ENCODE measurements around the gene CAMTA1.

- TF ChIP-seq ZNF384 (IDR thresholded peaks at IDR 0.05) (no peak), PKNOX1 (IDR thresholded peaks at IDR 0.05) (no peak), ELF4 (IDR thresholded peaks at IDR 0.05) (no peak), FOXA1 (IDR thresholded peaks at IDR 0.05) (no peak), SUZ12 (IDR thresholded peaks at IDR 0.05) (no peak), SP1 (IDR thresholded peaks at IDR 0.05) (no peak), CTBP1 (IDR thresholded peaks at IDR 0.05; ENCODE audit: borderline replicate concordance) (no peak), FOXM1 (IDR thresholded peaks at IDR 0.05; ENCODE audit: borderline replicate concordance) (no peak), FOXK2 (IDR thresholded peaks at IDR 0.05) (no peak), NFRKB (IDR thresholded peaks at IDR 0.05) (no peak), ARNT (IDR thresholded peaks at IDR 0.05) (no peak), TARDBP (IDR thresholded peaks at IDR 0.05) (no peak), HDGF (IDR thresholded peaks at IDR 0.05; ENCODE audit: borderline replicate concordance) (no peak), LEF1 (IDR thresholded peaks at IDR 0.05; ENCODE audit: borderline replicate concordance) (no peak)
These were observed 315.2 kb downstream of the CAMTA1 start for GRCh38 chr1:7100479-7100878.
